ENCODE measurements around the gene RAP1GAP.
"Not testable (repeated sequence)": the region's sequence is repeated elsewhere in the genome, so short reads cannot be mapped to it uniquely, and the experiment has no call there.

- TF ChIP-seq EP300 (IDR thresholded peaks at IDR 0.05); CTCF (IDR thresholded peaks at IDR 0.05); RCOR1 (IDR thresholded peaks at IDR 0.05; ENCODE audit: low read depth, low read length); RNF2 (IDR thresholded peaks at IDR 0.05; ENCODE audit: borderline replicate concordance, low read depth); MAX (IDR thresholded peaks at IDR 0.05): not testable (repeated sequence)
Measured at GRCh38 chr1:21566361-21566760, 102.8 kb downstream of the RAP1GAP start.

Measured in A549 (cell line).